Right ventricle myocardium superior (tissue), 1 donor: ENCODE results near the gene CCDC117. TPM values are rescaled to one million over a fixed set of nuclear protein-coding genes. Genes with fewer than 3 reads are reported as not detected.

Source experiments
- ATAC-seq: fragments of 200-7000 bp; cut with Tn5 transposase; one replicate; pipeline ENCODE4 v1.9.1; 2020; ENCODE audit warnings: mild to moderate bottlenecking; ENCODE audit not compliant: poor library complexity
- DNase-seq: peaks from one replicate; pipeline ENCODE4 v3.0.0-alpha.2; 2020
- intact Hi-C: fragments of 100-400 bp; cut with DNase I; formaldehyde crosslinking; loops from one replicate; pipeline ENCODE4 v1.11.2; 2022
- total RNA-seq: library from RNA; stranded (reverse); fragmentation: NEBNext Ultra II Directional; extraction: Animal tissue kit (Norgen Biotek cat#: 25700); gene quantifications from one replicate; pipeline ENCODE4 v1.2.1, GENCODE V29; 2021
- donor health status: DM: no; HTN: yes; CAD: no; lungs with severe emphysema.

The CCDC117 gene
- total RNA-seq, 1 donor from 2014 or later, result 12.0 TPM

DNA sequence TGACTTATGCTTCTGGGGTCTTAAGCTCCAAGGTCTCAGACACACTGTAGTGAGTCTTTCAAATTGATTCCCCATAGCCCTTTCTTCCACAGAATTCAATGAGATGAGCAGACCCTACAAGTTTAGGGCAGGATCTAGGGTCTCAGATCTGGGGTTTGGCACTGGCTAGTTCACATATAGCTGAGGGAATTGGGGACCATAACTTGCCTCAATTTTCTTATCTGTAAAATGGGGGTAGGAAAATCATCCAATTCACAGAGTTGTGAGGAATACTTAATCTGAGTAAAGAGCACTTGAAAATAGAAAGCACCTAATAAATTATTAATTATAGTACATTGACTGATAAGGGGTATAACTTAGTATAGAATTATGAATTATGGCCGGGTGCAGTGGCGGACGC, 5.9 kb upstream of the CCDC117 start:
- intact Hi-C loops, result no loop called here
- ATAC-seq (no peak), DNase-seq (no peak)

DNA sequence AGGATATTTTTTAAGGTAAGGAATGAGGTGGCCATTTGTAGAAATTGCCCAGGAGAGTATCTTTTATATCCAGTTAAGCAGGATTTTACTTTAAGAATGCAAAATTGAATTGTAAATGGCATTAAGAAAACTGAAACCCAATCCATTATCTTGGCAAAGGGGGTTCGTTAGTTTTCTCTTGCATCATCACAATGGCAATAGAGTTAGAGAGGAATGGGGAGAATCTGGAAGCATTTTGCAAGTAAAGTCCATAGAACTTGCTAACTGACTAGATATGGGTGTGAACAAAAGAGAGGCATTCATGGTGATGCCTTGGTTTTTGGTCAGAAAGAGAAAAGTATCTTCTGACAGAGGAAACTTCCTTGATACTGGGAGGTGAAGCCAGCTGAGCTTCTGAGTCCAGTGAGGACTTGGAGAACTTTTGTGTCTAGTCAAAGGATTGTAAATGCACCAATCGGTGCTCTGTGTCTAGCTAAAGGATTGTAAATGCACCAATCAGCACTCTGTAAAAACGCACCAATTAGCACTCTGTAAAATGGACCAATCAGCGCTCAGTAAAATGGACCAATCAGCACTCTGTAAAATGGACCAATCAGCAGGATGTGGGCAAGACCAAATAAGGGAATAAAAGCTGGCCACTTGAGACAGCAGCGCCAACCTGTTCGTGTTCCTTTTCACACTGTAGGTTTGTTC, 3.6 kb upstream of the CCDC117 start:
- intact Hi-C loops, result no loop called here
- DNase-seq, result no peak
- no peak for ATAC-seq

DNA sequence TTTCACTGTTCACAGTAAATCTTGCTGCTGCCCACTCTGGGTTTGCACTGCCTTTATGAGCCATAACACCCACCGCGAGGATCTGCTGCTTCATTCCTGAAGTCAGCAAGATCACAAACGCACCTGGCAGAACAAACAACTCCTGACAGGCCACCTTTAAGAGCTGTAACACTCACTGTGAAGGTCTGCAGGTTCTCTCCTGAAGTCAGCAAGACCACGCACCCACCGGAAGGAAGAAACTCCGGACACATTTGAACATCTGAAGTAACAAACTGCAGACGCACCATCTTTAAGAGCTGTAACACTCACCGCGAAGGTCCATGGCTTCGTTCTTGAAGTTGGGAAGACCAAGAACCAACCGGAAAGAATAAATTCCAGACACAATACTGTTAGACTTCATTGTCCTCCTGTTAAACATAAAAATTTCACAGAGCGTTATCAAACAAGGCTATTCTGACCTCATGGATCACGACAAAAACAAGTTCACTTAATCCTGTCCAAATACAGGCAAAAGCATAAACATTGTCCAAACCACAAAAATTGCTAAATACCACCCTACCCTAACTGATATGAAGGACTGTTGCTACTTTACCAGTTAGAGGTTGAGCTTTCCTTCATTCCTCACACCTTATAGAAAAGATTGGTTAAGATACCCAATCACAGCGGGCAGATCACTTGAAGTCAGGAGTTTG, 3.0 kb upstream of the CCDC117 start:
- intact Hi-C loops, result no loop called here
- ATAC-seq (no peak), DNase-seq (no peak)

DNA sequence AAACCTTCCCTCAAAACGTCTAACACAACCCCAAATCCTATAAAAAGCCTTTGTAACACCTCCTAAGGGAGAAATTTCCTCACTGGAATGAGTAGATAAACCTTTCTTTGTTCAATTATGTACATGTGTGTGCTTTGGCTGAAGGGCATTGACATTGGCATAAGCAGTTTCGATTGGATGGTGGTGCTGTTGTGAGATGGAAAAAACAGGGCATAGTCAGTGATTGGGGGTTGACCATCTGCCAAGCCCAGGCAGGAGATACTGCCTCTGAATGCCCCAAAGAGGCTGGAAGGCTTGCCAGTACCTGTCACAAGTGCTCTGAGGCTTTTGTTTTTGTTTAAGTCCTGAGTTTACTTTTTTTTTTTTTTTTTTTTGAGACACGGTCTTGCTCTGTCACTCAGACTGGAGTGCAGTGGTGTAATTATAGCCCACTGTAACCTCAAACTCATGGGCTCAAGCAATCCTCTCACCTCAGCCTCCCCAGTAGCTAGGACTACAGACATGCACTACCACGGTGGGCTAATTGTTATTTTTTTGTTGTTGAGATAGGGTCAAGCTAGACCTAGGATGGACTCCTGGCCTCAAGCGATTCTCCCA, 1.2 kb upstream of the CCDC117 start:
- intact Hi-C loops, result no loop called here
- no peak for ATAC-seq
- no peak for DNase-seq

DNA sequence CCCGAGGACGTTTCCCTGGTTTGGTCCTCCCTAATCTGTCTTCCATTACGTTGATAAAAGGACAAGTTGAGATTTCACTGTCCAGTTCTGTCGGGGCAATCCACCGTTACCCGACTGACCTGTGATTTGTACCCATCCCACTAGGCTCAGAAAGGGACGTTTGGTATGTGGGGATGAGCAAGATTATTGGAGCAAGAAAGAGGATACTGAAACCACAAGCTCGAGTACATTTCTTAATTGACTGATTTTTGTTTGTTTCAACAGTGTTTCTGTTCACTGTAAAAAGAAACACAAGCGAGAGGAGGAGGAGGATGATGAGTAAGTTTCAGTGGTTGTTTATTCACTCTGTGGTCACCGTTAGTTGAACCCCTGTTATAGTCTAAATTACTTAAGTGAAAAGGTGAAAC, 969 bp downstream of the CCDC117 start:
- intact Hi-C loops, result no loop called here
- ATAC-seq (peak; percentile 1), DNase-seq (no peak)

DNA sequence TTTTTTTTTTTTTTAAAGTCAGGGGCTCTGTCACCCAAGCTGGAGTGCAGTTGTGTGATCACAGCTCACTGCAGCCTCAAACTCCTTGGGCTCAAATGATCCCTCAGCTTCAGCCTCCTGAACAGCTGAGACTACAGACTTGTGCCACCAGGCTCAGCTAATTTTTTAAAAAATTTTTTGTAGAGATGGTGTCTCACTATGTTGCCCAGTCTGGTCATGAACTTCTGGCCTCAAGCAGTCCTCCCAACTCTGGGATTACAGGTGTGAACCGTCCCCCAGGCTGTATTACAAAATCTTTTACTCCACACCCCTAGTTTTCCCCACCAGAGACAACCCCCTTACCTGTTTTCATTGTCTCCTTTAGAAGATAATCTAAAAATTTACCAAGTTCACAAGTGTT, 1.9 kb downstream of the CCDC117 start:
- ATAC-seq (no peak), DNase-seq (no peak)
- intact Hi-C loops, result no loop called here

- ATAC-seq, result peak; percentile 19
- intact Hi-C loops, result no loop called here
- DNase-seq, result no peak
These were observed 7.3 kb downstream of the CCDC117 start for GRCh38 chr22:28779833-28780232.

DNA sequence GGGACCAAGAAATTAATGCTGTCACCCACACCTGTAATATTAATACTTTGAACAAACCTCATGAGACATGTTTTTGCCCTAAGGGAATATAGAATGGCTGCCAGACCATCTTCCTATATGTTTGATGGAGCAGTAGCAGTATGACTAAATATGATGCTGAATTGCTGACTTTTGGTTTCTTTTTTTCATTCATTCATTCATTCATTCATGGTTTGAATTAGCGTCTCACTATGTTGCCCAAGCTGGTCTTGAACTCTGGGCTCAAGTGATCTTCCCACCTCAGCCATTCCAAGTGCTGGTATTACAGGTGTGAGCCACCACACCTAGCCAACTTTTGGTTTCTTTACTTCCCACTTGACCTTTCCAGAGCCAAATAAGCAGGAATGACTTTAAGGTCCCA, 7.8 kb downstream of the CCDC117 start:
- ATAC-seq, result no peak
- no peak for DNase-seq
- intact Hi-C loops, result no loop called here

DNA sequence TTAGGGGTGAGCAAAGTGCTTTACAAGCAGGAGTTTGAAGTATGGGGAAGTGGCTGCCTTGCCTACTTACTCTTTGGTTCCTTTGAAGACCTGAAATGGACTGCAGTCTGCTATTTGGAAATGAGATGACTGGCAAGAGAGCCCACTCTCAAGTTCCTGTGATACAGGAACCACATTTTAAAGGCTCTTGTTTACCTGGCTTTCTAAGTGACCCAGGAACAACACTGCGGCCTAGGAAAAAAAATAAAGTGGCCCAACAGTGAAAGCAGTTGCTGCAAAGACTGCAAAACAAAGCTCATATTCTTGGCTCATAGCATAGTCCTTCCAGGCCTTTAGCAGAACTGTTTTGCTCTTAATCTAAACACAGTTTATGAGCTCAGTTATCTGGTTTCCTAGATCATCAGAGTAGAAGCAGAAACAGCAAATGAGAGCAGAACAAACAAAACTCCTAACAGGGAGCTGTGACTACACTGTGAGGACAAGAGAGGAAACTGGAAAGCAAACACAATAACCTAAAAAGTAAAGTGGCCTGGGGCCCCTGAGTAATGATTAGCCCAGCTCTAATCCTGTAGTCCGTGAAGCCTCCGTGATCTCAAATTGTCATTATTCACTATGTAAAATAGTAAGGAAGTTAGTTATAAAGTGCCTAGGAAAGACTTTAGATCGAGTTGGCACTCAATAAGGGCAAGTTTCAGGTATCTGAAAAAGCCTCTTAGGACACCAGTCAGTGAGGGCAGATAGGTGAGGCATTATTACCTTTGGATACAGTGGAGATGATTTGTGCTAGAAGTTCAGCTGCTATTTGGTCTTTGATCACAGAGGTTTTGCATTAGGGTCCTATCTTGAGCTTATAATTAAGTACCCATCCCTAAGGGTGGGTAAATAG, 11.5 kb downstream of the CCDC117 start:
- DNase-seq (no peak), ATAC-seq (no peak)
- intact Hi-C loops, result no loop called here

DNA sequence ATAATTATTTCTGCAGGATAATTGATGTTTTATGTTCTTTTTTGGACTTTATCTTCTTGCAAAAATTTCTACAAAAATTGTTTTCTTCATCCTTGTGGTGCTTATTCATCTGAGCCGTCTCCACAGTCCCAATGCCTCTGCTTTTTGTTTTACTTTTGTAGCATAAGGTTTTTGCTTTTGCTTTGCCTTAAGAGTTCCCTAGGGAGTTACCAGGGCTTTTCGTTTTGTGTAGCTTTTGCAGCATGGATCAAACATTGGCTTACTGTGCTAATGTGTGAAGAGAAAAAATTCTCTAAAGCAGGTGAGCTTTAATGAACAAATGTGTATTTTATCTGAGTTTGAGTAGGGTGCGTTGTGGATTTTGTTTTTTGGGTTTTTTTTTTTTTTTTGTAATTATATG, 16.1 kb downstream of the CCDC117 start:
- DNase-seq (no peak), ATAC-seq (no peak)
- intact Hi-C loops, result no loop called here

DNA sequence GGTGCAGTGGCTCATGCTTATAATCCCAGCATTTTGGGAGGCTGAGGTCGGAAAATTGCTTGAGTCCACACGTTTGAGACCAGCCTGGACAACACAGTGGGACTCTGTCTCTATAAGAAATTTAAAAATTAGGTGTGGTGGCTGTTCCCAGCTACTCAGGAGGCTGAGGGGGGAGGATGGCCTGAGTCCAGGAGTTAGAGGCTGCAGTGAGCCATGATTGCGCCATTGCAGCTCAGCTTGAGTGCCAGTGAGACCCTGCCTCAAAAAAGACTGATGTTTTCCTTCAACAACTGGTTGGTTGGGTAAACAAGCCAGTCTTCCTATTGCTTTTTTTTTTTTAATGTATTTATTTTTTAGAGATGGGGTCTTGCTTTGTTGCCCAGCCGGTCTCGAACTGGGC, 18.6 kb downstream of the CCDC117 start:
- no peak for ATAC-seq
- intact Hi-C loops, result no loop called here
- no peak for DNase-seq

- ATAC-seq (no peak), DNase-seq (no peak)
- intact Hi-C loops, result no loop called here
These were observed 19.5 kb downstream of the CCDC117 start for GRCh38 chr22:28791841-28792490.

DNA sequence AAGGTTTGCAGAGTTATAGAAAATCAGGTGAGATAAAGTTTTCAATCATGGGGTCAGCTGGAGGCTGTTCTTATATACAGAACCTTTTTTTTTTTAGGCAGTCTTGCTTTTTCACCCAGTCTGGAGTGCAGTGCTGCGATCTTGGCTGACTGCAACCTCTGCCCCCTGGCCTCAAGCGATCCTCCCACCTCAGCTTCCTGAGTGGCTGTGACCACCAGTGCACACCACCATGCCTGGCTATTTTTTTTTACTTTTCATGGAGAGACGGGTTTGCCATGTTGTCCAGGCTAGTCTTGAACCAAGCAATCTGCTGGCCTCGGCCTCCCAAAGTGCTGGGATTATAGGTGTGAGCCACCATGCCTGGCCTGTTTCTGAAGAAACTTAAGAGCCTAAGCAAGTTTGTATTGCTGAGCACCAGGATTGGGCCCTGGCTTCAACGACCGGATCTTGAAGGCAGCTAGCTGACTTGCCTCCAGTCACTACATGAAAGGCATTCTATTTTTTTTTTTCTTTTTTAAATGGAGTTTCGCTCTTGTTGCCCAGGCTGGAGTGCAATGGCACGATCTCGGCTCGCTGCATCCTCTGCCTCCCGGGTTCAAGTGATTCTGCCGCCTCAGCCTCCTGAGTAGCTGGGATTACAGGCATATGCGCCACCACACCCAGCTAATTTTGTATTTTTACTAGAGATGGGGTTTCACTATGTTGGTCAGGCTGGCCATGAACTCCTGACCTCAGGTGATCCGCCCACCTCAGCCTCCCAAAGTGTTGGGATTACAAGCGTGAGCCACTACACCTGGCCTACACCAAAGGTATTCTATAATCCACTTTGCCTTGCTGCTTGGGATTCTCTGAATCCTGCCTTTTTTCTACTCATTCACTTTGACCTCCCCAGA, 20.2 kb downstream of the CCDC117 start:
- intact Hi-C loops, result no loop called here
- no peak for DNase-seq
- ATAC-seq, result no peak

- ATAC-seq (no peak), DNase-seq (no peak)
- intact Hi-C loops, result no loop called here
These were observed 21.6 kb downstream of the CCDC117 start for GRCh38 chr22:28793976-28794584.

DNA sequence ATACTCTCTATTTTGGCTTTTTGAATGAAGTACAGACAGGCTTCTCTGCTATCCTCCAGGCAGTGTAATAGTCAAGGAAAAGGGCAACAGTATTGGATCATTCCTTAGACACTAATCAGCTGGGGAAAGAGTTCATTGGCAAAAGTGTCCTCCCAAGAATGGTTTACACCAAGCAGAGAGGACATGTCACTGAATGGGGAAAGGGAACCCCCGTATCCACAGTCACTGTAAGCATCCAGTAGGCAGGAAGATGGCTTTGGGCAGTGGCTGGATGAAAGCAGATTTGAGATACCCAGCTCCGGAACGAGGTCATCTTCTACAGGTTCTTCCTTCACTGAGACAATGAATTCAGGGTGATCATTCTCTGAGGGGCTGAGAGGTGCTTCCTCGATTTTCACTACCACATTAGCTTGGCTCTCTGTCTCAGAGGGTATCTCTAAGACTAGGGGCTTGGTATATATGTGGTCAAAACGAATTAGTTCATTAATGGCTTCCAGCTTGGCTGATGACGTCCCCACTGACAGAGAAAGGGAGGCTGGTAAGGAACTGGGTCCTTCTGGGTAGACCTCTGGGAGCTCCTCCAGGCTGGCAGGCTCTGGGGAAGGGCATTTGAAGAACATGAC, 22.7 kb downstream of the CCDC117 start:
- intact Hi-C loops, result no loop called here
- DNase-seq, result no peak
- ATAC-seq, result no peak

- DNase-seq, result no peak
- intact Hi-C loops, result no loop called here
- no peak for ATAC-seq
These were observed 23.7 kb downstream of the CCDC117 start for GRCh38 chr22:28795932-28796856.
